Measurements from ENCODE around the gene PRIM2. TPM values are rescaled to one million over a fixed set of nuclear protein-coding genes. Genes with fewer than 3 reads are reported as not detected.

PRIM2 gene
- total RNA-seq, 1 donor from 2014 or later: 4.3 TPM

Other genes with a start within 250 kb of the PRIM2 start
- 19.3 TPM for gene ZNF451, start 227.4 kb upstream of the PRIM2 start, total RNA-seq
- gene BAG2, start 145.3 kb upstream of the PRIM2 start, total RNA-seq: 2.5 TPM
- 2.5 TPM for gene RAB23, start 95.3 kb upstream of the PRIM2 start, total RNA-seq